ENCODE measurements around the gene RAB36. TPM values are rescaled to one million over a fixed set of nuclear protein-coding genes. Genes with fewer than 3 reads are reported as not detected.

RAB36 gene
- total and polyA plus RNA-seq, 4 donors: 4.4 to 27.5 (median 9.6) TPM

- H3K9ac ChIP-seq (ENCODE audit: insufficient read depth in 1 of 2, low read length in 2 of 2): no peak overlapping the region
- peaks cover 0 to 11% (median 2%) of the 10 kb centered on the region in 5 donors for H3K4me1 ChIP-seq (ENCODE audit: control insufficient read depth in 5 of 5, insufficient read depth in 5 of 5, low read length in 5 of 5)
- H3K27ac ChIP-seq (ENCODE audit: low read depth in 1 of 2, low read length in 1 of 2): peak overlapping the region in 1 of 2 donors; percentile 8
- H3K9me3 ChIP-seq (ENCODE audit: control insufficient read depth in 4 of 4, insufficient read depth in 3 of 4, low read length in 3 of 4): no peaks in the 10 kb centered on the region
- no peaks in the 10 kb centered on the region for H3K36me3 ChIP-seq (ENCODE audit: control insufficient read depth in 4 of 4, insufficient read depth in 4 of 4, low read length in 4 of 4)
- no peak for ATAC-seq (ENCODE audit: insufficient read depth, low FRiP score)
- no peak for DNase-seq
- WGBS, 2 donors: 83% methylated on average over 5 of the region's 5 CpGs
- no peaks in the 10 kb centered on the region for H3K27me3 ChIP-seq (ENCODE audit: control insufficient read depth in 3 of 3, insufficient read depth in 3 of 3, low read length in 2 of 3)
- TF ChIP-seq CTCF (IDR thresholded peaks at IDR 0.05; ENCODE audit: control extremely low read depth, extremely low read depth): no peak
- H3K4me3 ChIP-seq: no peak overlapping the region
Observed at GRCh38 chr22:23098230-23098705, 47.0 kb upstream of the RAB36 start.

GRCh38 chr22:23098718-23099530 is 46.4 kb upstream of the RAB36 start:
- H3K27ac ChIP-seq (ENCODE audit: low read depth in 1 of 2, low read length in 1 of 2): no peak overlapping the region
- no peak for TF ChIP-seq CTCF (IDR thresholded peaks at IDR 0.05; ENCODE audit: control extremely low read depth, extremely low read depth)
- WGBS, 2 donors: 46 to 72% methylated on average over 28 of the region's 28 CpGs

GRCh38 chr22:23099531-23099804 is 45.8 kb upstream of the RAB36 start:
- Histone ChIP-seq H3K4me1 (ENCODE audit: control insufficient read depth in 5 of 5, insufficient read depth in 5 of 5, low read length in 5 of 5) (peaks cover 0 to 11% (median 2%) of the 10 kb centered on the region in 5 donors), H3K9ac (ENCODE audit: insufficient read depth in 1 of 2, low read length in 2 of 2) (no peak overlapping the region), H3K36me3 (ENCODE audit: control insufficient read depth in 4 of 4, insufficient read depth in 4 of 4, low read length in 4 of 4) (no peaks in the 10 kb centered on the region), H3K4me3 (no peak overlapping the region), H3K27me3 (ENCODE audit: control insufficient read depth in 3 of 3, insufficient read depth in 3 of 3, low read length in 2 of 3) (no peaks in the 10 kb centered on the region), H3K27ac (ENCODE audit: low read depth in 1 of 2, low read length in 1 of 2) (no peak overlapping the region), H3K9me3 (ENCODE audit: control insufficient read depth in 4 of 4, insufficient read depth in 3 of 4, low read length in 3 of 4) (no peaks in the 10 kb centered on the region)
- WGBS, 2 donors: 90 to 94% methylated on average over 6 of the region's 6 CpGs
- ATAC-seq (ENCODE audit: insufficient read depth, low FRiP score) (no peak), DNase-seq (no peak)
- no peak for TF ChIP-seq CTCF (IDR thresholded peaks at IDR 0.05; ENCODE audit: control extremely low read depth, extremely low read depth)

More at GRCh38 chr22:23098718-23099530, 46.4 kb upstream of the RAB36 start:
- peaks cover 0 to 11% (median 2%) of the 10 kb centered on the region in 5 donors for H3K4me1 ChIP-seq (ENCODE audit: control insufficient read depth in 5 of 5, insufficient read depth in 5 of 5, low read length in 5 of 5)
- H3K4me3 ChIP-seq: no peak overlapping the region
- ATAC-seq (ENCODE audit: insufficient read depth, low FRiP score) (no peak), DNase-seq (no peak)
- no peak overlapping the region for H3K9ac ChIP-seq (ENCODE audit: insufficient read depth in 1 of 2, low read length in 2 of 2)
- no peaks in the 10 kb centered on the region for H3K36me3 ChIP-seq (ENCODE audit: control insufficient read depth in 4 of 4, insufficient read depth in 4 of 4, low read length in 4 of 4)
- no peaks in the 10 kb centered on the region for H3K9me3 ChIP-seq (ENCODE audit: control insufficient read depth in 4 of 4, insufficient read depth in 3 of 4, low read length in 3 of 4)
- no peaks in the 10 kb centered on the region for H3K27me3 ChIP-seq (ENCODE audit: control insufficient read depth in 3 of 3, insufficient read depth in 3 of 3, low read length in 2 of 3)

Data from lung (tissue), 12 donors.